ENCODE measurements around the gene RAB17.

GRCh38 chr2:237563816-237564215 lies 26.7 kb downstream of the RAB17 start:
- TF ChIP-seq TARDBP (IDR thresholded peaks at IDR 0.05) (no peak), FOXM1 (IDR thresholded peaks at IDR 0.05; ENCODE audit: borderline replicate concordance) (no peak), ARNT (IDR thresholded peaks at IDR 0.05) (no peak), ZNF384 (IDR thresholded peaks at IDR 0.05) (no peak), NFRKB (IDR thresholded peaks at IDR 0.05) (no peak), ELF4 (IDR thresholded peaks at IDR 0.05) (no peak), BHLHE40 (IDR thresholded peaks at IDR 0.05; ENCODE audit: borderline replicate concordance) (no peak), SP1 (IDR thresholded peaks at IDR 0.05) (no peak), HDGF (IDR thresholded peaks at IDR 0.05; ENCODE audit: borderline replicate concordance) (no peak), L3MBTL2 (conservative IDR thresholded peaks at IDR 0.05) (no peak), PKNOX1 (IDR thresholded peaks at IDR 0.05) (no peak), FOXA1 (IDR thresholded peaks at IDR 0.05) (no peak)
